ENCODE measurements around the gene BOD1L2.

- TF ChIP-seq ZNF274 (IDR thresholded peaks at IDR 0.05; ENCODE audit: low read depth, low read length) (no peak), SUZ12 (IDR thresholded peaks at IDR 0.05; ENCODE audit: extremely low read depth, insufficient read depth, insufficient read length) (no peak)
Observed at GRCh38 chr18:57131101-57131500, 15.8 kb upstream of the BOD1L2 start.
